Kidney epithelial cell (primary cell): Measurements from ENCODE around the gene ACOT7. TPM values are rescaled to one million over a fixed set of nuclear protein-coding genes. Genes with fewer than 3 reads are reported as not detected.

Experiments
- DNase-seq: peaks from one replicate; pipeline ENCODE4 v3.0.0-alpha.2; 2010; ENCODE audit warnings: low read depth
- H3K27me3 ChIP-seq: 2 replicates; pipeline ENCODE4 v1.6.0; 2011; ENCODE audit warnings: low read length; ENCODE audit not compliant: control insufficient read depth, insufficient read depth
- H3K36me3 ChIP-seq: 2 replicates; pipeline ENCODE4 v1.5.1; 2011; ENCODE audit warnings: low read length; ENCODE audit not compliant: control insufficient read depth, insufficient read depth
- H3K4me3 ChIP-seq: 2 replicates; pipeline ENCODE4 v1.5.1; 2011; ENCODE audit warnings: low read depth, mild to moderate bottlenecking, control low read depth, low read length
- CTCF ChIP-seq: IDR thresholded peaks from 2 replicates; pipeline ENCODE4 v1.5.1; 2011; ENCODE audit warnings: mild to moderate bottlenecking, moderate library complexity, low read length, control low read depth, inconsistent platforms; ENCODE audit not compliant: insufficient read depth, poor library complexity, severe bottlenecking
- total RNA-seq: library from RNA; depleted of rRNA; stranded (reverse); fragments of >200 nt; gene quantifications from 2 replicates; pipeline ENCODE4 v1.2.3, GENCODE V29; 2015

The ACOT7 gene
- total RNA-seq, 1 donor from 2014 or later, result 79.8 TPM

GRCh38 chr1:6274102-6274501 lies 119.5 kb downstream of the ACOT7 start:
- no peaks in the 10 kb centered on the region for H3K27me3 ChIP-seq
- H3K36me3 ChIP-seq, result no peaks in the 10 kb centered on the region
- no peak overlapping the region for H3K4me3 ChIP-seq
- TF ChIP-seq CTCF, result no peak
- DNase-seq, result no peak

- Histone ChIP-seq H3K36me3 (no peaks in the 10 kb centered on the region), H3K4me3 (no peak overlapping the region), H3K27me3 (no peaks in the 10 kb centered on the region)
- TF ChIP-seq CTCF, result no peak
- peak; percentile 61 for DNase-seq
These were observed 120.1 kb downstream of the ACOT7 start for GRCh38 chr1:6273380-6273891.

- DNase-seq, result no peak
- Histone ChIP-seq H3K27me3 (no peaks in the 10 kb centered on the region), H3K4me3 (no peak overlapping the region), H3K36me3 (no peaks in the 10 kb centered on the region)
- peak; percentile 41 for TF ChIP-seq CTCF
These were observed 120.7 kb downstream of the ACOT7 start for GRCh38 chr1:6272868-6273267.

GRCh38 chr1:6272452-6272851 lies 121.1 kb downstream of the ACOT7 start:
- Histone ChIP-seq H3K27me3 (no peaks in the 10 kb centered on the region), H3K36me3 (no peaks in the 10 kb centered on the region), H3K4me3 (no peak overlapping the region)
- no peak for TF ChIP-seq CTCF
- DNase-seq, result no peak

GRCh38 chr1:6271554-6271953 lies 122.0 kb downstream of the ACOT7 start:
- DNase-seq, result no peak
- no peaks in the 10 kb centered on the region for H3K27me3 ChIP-seq
- TF ChIP-seq CTCF, result no peak
- H3K36me3 ChIP-seq, result no peaks in the 10 kb centered on the region
- no peak overlapping the region for H3K4me3 ChIP-seq

- Histone ChIP-seq H3K4me3 (no peak overlapping the region), H3K36me3 (no peaks in the 10 kb centered on the region), H3K27me3 (no peaks in the 10 kb centered on the region)
- no peak for DNase-seq
- no peak for TF ChIP-seq CTCF
These were observed 122.6 kb downstream of the ACOT7 start for GRCh38 chr1:6271006-6271405.
